Endothelial cell of umbilical vein (primary cell): ENCODE results near the gene THG1L. TPM values are rescaled to one million over a fixed set of nuclear protein-coding genes. Genes with fewer than 3 reads are reported as not detected.
A peak's percentile ranks its signal among the peaks of the same experiment; 100 is the strongest.

Experiments
- BruUV-seq: library from RNA; stranded (reverse); fragments of 400-500 nt; replicated peaks from 2 replicates; lab custom pipeline; 2021; lab: Mats Ljungman, UMichigan
- CTCF ChIA-PET: fragments of 300-600, 350-600 bp; sonication (Branson Sonifier 250); formaldehyde crosslinking; loops from one replicate; lab custom pipeline; 2021; ENCODE audit warnings: antibody characterized with exemption, inconsistent platforms; lab: Charles Lee
- POLR2A ChIA-PET: fragments of 300-600, 350-600 bp; sonication (Branson Sonifier 250); formaldehyde crosslinking; loops from one replicate; lab custom pipeline; 2021; ENCODE audit warnings: antibody characterized with exemption, inconsistent platforms; lab: Charles Lee
- DNase-seq: peaks from one replicate; pipeline ENCODE4 v3.0.0-alpha.2; 2011; ENCODE audit warnings: low read depth, low spot score
- FAIRE-seq: peaks from 2 replicates; lab custom pipeline; 2011; peaks lifted over from hg19 to GRCh38; lab: Jason Lieb, UNC
- H2AFZ ChIP-seq: 2 replicates; pipeline ENCODE4 v1.6.0; 2012; ENCODE audit warnings: low read depth, low read length, control low read depth, inconsistent platforms
- H3K27ac ChIP-seq: 2 replicates; pipeline ENCODE4 v1.5.1; 2011; ENCODE audit warnings: low read depth, mild to moderate bottlenecking, control low read depth, low read length, moderate library complexity; ENCODE audit not compliant: insufficient read depth
- H3K27me3 ChIP-seq, 2 experiments: 2 replicates each; pipeline versions ENCODE4 v1.6.0 to v1.6.1; 2011; ENCODE audit warnings: low read length in 2 of 2, mixed read lengths in 1 of 2; ENCODE audit not compliant: control insufficient read depth in 2 of 2, insufficient read depth in 2 of 2
- H3K36me3 ChIP-seq, 2 experiments: 2 replicates in 1 of 2; 3 replicates in 1 of 2; pipeline ENCODE4 v1.5.1; 2011; ENCODE audit warnings: low read length in 2 of 2, mild to moderate bottlenecking in 1 of 2, moderate library complexity in 1 of 2; ENCODE audit not compliant: control insufficient read depth in 2 of 2, insufficient read depth in 2 of 2; ENCODE audit errors: extremely low read depth in 1 of 2
- H3K4me1 ChIP-seq: 3 replicates; pipeline ENCODE4 v1.5.1; 2011; ENCODE audit warnings: mild to moderate bottlenecking, low read length; ENCODE audit not compliant: control insufficient read depth, insufficient read depth; ENCODE audit errors: extremely low read depth
- H3K4me2 ChIP-seq: 2 replicates; pipeline ENCODE4 v1.6.1; 2011; ENCODE audit warnings: low read length, control low read depth, mixed read lengths; ENCODE audit not compliant: insufficient read depth
- H3K4me3 ChIP-seq, 3 experiments: fragments of 200-600 bp in 1 of 3; sonication (generic), shearing (Covaris generic) in 1 of 3; replicated peaks in 1 of 3; 2 replicates each; pipeline ENCODE4 v1.5.1; 2011 to 2016; ENCODE audit warnings: control low read depth in 3 of 3, low read length in 3 of 3, mild to moderate bottlenecking in 2 of 3, inconsistent platforms in 1 of 3, low read depth in 1 of 3, moderate library complexity in 1 of 3; ENCODE audit not compliant: insufficient read depth in 1 of 3
- H3K79me2 ChIP-seq: 2 replicates; pipeline ENCODE4 v1.6.0; 2012; ENCODE audit warnings: low read length, inconsistent platforms; ENCODE audit not compliant: control insufficient read depth, insufficient read depth
- H3K9ac ChIP-seq: replicated peaks from 2 replicates; pipeline ENCODE3; 2011; ENCODE audit warnings: low read length, control low read depth; ENCODE audit not compliant: insufficient read depth; ENCODE audit errors: extremely low read depth
- H3K9me1 ChIP-seq: replicated peaks from 3 replicates; pipeline ENCODE4 v1.6.0; 2011; ENCODE audit warnings: mild to moderate bottlenecking, low read length; ENCODE audit not compliant: control insufficient read depth, insufficient read depth; ENCODE audit errors: extremely low read depth
- H3K9me3 ChIP-seq: replicated peaks from 2 replicates; pipeline ENCODE4 v1.5.1; 2012; ENCODE audit warnings: low read length, inconsistent platforms; ENCODE audit not compliant: control insufficient read depth, insufficient read depth
- H4K20me1 ChIP-seq: replicated peaks from 2 replicates; pipeline ENCODE3; 2011; ENCODE audit warnings: mild to moderate bottlenecking, low read length; ENCODE audit not compliant: control insufficient read depth, insufficient read depth; ENCODE audit errors: extremely low read depth
- CTCF ChIP-seq, 2 donors: IDR thresholded peaks; 1 replicate in 1 of 2; 2 replicates in 1 of 2; pipeline ENCODE4 v1.5.1; 2011; ENCODE audit warnings: low read length in 2 of 2, mild to moderate bottlenecking in 2 of 2, moderate library complexity in 2 of 2, control low read depth in 1 of 2, inconsistent platforms in 1 of 2, low read depth in 1 of 2; ENCODE audit not compliant: insufficient read depth in 1 of 2; ENCODE audit errors: extremely low read depth in 1 of 2
- GATA2 ChIP-seq: IDR thresholded peaks from 2 replicates; pipeline ENCODE4 v1.7.0; 2011; ENCODE audit warnings: low read depth, mild to moderate bottlenecking, moderate library complexity, mixed read lengths, low read length; ENCODE audit not compliant: insufficient read length, insufficient read depth
- MYC ChIP-seq: IDR thresholded peaks from one replicate; pipeline ENCODE4 v1.6.1; 2011; ENCODE audit warnings: mild to moderate bottlenecking, low read depth, low read length
- dilution Hi-C: fragments of 300-500 bp; cut with MboI; formaldehyde crosslinking; loops from one replicate; pipeline ENCODE4 v1.15.0; 2019; ENCODE audit warnings: low sequenced_read_pairs; ENCODE audit not compliant: extremely low pct_ligation_motif_present
- intact Hi-C: fragments of 100-400 bp; cut with micrococcal nuclease; formaldehyde crosslinking; loops from one replicate; pipeline ENCODE4 v1.10.0; 2022
- polyA plus RNA-seq, 4 experiments: library from polyadenylated mRNA; depleted of rRNA in 3 of 4; stranded (reverse) in 3 of 4; unstranded in 1 of 4; fragments of >200 nt; gene quantifications; 2 replicates each; pipeline versions ENCODE4 v1.2.1 to v1.2.3, GENCODE V29; 2011 to 2012; ENCODE audit warnings: missing spikeins in 1 of 4
- total RNA-seq: library from RNA; stranded (reverse); gene quantifications from 2 replicates; pipeline ENCODE4 v1.2.3, GENCODE V29; 2021
- TF ChIP-seq, protein P1 (sequence below): IDR thresholded peaks from 2 replicates; pipeline ENCODE4 v1.6.1; 2011; ENCODE audit not compliant: insufficient read depth, insufficient read length

The THG1L gene
- total and polyA plus RNA-seq, 2 donors (not counting 3 experiments of a cell fraction or from before 2014, with no cell fraction given), result 4.4 to 7.6 TPM

- TF ChIP-seq MYC (no peak), GATA2 (peak; percentile 54), CTCF (IDR thresholded peaks at IDR 0.05; ENCODE audit: extremely low read depth in 1 of 2, insufficient read depth in 1 of 2, low read depth in 1 of 2, low read length in 2 of 2) (no peak)
- TF ChIP-seq, protein P1, sequence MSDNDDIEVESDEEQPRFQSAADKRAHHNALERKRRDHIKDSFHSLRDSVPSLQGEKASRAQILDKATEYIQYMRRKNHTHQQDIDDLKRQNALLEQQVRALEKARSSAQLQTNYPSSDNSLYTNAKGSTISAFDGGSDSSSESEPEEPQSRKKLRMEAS, result no peak
- Histone ChIP-seq H3K27ac (no peak overlapping the region), H2AFZ (no peak overlapping the region), H3K9ac (no peak overlapping the region), H3K4me3 (peak overlapping the region in 1 of 3 experiments; percentile 67), H4K20me1 (no peaks in the 10 kb centered on the region), H3K36me3 (no peaks in the 10 kb centered on the region), H3K4me2 (peak overlapping the region; percentile 65), H3K4me1 (peaks cover 16% of the 10 kb centered on the region), H3K9me3 (no peaks in the 10 kb centered on the region), H3K79me2 (peaks cover 18% of the 10 kb centered on the region), H3K27me3 (no peaks in the 10 kb centered on the region), H3K9me1 (no peaks in the 10 kb centered on the region)
- FAIRE-seq (peak; percentile 67), DNase-seq (peak; percentile 48)
- CTCF ChIA-PET, result interaction anchor here (1.0 to 3.2 kb wide), 3 partner anchors 10 to 418 kb away, joined by 3 to 69 read pairs (median 11); no protein-coding TSS in a partner anchor
- dilution Hi-C loops (no loop called here), intact Hi-C loops (no loop called here)
- POLR2A ChIA-PET, result interaction anchor here (0.7 kb wide), 1 partner anchor 438 kb away, joined by 3 read pairs; no protein-coding TSS in a partner anchor
- TSS peak; percentile 23 for BruUV-seq
These were observed 13.8 kb downstream of the THG1L start for GRCh38 chr5:157745041-157745456.
